LNCAP (cell line): ENCODE measurements around the gene AARSD1.

ENCODE experiments used
- TF ChIP-seq, protein P1 (sequence below): fragments of 450-650 bp; IDR thresholded peaks from 2 replicates; pipeline ENCODE4 v1.5.1; 2017; ENCODE audit warnings: mild to moderate bottlenecking

The AARSD1 gene, protein sequence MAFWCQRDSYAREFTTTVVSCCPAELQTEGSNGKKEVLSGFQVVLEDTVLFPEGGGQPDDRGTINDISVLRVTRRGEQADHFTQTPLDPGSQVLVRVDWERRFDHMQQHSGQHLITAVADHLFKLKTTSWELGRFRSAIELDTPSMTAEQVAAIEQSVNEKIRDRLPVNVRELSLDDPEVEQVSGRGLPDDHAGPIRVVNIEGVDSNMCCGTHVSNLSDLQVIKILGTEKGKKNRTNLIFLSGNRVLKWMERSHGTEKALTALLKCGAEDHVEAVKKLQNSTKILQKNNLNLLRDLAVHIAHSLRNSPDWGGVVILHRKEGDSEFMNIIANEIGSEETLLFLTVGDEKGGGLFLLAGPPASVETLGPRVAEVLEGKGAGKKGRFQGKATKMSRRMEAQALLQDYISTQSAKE

DNA sequence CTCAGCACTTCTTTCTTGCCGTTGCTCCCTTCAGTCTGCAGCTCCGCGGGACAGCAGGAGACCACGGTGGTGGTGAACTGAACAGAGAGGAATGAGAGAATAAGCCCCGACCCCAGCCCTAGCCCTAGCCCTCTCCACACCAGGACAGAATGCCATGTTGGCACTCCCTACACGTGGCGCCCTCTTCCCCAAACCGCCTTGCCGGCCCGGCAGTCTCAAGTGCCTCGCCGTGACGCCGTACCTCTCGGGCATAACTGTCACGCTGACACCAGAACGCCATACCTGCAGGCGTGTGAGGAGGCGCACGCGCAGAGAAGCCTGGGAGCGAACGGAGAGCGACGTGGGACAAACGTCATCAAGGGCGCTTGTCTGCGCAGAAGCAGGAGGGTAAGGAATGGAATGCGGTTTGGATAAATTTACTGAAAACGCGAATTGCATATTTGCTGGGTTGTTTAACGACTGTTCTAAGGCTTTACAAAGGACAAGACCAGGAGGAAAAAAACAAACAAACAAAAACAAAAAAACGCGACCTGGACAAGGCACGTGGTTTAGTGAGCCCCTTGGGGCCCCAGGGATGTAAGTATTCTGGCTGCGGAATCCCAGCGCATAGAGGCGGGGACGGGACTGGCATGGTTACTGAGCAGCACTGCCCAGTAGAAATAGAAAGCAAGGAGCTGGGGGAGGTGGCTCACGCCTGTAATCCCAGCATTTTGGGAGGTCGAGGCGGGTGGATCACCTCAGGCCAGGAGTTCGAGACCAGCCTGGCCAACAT is at the start of gene AARSD1:
Gene AARSD1, minus strand, starts transcription at position 294 of the 772 bp plus-strand sequence. Its CDS starts 14 bp downstream, at position 280.
- TF ChIP-seq, protein P1, sequence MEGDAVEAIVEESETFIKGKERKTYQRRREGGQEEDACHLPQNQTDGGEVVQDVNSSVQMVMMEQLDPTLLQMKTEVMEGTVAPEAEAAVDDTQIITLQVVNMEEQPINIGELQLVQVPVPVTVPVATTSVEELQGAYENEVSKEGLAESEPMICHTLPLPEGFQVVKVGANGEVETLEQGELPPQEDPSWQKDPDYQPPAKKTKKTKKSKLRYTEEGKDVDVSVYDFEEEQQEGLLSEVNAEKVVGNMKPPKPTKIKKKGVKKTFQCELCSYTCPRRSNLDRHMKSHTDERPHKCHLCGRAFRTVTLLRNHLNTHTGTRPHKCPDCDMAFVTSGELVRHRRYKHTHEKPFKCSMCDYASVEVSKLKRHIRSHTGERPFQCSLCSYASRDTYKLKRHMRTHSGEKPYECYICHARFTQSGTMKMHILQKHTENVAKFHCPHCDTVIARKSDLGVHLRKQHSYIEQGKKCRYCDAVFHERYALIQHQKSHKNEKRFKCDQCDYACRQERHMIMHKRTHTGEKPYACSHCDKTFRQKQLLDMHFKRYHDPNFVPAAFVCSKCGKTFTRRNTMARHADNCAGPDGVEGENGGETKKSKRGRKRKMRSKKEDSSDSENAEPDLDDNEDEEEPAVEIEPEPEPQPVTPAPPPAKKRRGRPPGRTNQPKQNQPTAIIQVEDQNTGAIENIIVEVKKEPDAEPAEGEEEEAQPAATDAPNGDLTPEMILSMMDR: no peak

DNA sequence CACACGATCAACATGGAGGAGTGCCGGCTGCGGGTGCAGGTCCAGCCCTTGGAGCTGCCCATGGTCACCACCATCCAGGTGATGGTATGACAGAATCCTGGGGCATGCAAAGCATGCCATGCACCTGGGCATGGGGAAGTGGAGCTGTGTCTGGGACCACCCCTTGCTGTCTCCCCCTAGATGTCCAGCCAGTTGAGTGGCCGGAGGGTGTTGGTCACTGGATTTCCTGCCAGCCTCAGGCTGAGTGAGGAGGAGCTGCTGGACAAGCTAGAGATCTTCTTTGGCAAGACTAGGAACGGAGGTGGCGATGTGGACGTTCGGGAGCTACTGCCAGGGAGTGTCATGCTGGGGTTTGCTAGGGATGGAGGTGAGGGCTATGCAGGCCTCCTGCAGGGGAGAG is 49.0 kb upstream of the AARSD1 start:
- TF ChIP-seq, protein P1: no peak

DNA sequence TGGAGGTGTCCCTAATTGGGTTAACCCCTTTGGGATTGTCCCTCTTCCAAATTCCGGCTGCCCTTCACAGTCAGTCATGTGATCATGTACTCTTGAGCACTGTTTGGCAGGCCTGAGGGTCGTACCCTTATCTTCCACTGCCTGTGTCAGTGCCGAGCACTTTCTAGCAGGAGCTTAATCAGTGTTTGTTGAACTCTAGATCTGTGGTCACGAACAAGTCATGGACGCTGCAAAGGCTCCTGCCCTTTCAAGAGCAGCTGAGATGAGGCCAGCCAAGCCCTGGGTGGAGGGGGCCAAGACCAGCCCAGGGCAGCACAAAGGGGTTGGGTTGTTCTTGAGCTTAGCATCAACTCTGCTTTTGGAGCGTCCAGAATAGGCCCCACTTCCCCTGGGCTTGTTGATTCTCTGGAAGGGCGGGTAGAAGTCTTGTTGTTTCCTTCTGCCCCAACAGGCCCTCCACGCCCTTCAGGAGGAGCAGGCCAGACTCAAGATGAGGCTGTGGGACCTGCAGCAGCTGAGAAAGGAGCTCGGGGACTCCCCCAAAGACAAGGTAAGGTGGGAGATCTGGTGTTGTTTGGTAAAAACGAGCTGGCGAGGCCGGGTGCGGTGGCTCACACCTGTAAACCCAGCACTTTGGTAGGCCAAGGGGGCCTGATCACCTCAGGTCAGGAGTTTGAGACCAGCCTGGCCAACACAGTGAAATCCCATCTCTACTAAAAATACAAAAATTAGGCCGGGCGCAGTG is 47.6 kb upstream of the AARSD1 start:
- TF ChIP-seq, protein P1: no peak

DNA sequence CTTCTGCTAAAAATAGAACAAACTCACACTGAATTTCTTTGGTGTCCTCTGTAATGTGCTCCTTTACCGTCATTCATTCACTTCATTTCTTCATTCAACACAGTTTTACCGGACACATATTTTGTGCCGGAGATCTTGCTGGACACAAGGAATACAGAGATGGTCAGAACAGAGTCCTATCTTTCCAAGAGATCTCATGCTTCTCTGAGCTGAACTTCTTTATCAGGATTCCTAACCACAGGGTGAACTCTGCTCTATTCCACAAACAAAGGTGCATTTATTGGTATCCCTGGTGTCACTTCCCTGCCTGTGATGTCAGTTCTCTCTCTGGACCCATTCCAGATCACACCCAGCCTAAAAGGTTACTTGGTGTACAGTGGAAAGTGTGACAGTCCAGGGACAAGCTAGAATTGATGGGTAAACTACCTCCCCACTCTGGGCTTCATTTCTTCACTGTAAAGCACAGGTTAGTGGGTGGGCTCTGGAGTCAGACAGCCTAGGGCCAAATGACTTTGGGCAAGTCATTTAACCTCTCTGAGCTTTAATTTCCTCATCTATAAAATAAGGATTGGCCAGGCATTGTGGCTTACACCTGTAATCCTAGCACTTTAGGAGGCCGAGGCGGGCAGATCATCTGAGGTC is 46.5 kb upstream of the AARSD1 start:
- TF ChIP-seq, protein P1: no peak

DNA sequence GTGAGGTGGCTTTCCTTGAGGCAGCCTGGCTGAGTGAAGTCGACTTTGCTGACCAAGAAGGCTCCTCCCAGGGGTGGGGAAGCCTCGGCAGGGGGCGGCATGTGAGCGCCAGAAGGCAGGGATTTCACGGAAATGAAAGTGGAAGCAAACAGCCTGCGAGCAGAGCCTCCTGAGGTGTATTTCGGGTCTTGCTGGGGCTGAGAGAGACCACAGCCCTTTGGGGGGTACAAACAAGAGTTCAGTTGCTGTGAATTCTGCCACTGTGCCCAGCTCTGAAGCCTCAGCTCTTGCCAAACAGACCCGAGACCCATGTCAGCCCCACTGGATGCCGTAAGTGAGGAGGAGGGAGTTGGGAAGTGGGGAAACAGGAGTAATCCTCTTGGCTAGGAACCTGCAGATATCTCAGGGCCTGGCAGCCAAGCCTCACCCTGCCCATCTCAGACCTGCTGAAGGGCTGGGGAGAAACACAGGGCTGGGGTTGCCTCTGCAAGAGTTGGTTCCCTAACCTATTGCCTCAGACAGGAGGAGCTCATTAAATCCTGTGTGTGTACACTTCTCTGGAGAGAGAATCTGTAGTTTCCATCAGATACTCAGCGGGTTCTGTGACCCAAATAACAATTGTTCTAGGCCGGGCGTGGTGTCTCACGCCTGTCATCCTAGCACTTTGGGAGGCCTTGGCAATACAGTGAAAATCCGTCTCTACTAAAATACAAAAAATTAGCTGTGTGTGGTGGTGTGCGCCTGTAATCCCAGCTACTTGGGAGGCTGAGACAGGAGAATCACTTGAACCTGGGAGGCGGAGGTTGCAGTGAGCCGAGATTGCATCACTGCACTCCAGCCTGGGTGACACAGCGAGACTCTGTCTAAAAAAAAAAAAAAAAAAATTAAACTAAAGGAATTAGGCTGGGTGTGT is 42.6 kb upstream of the AARSD1 start, which contains the start of gene IFI35:
Gene IFI35, plus strand, starts transcription at position 146 of the 913 bp plus-strand sequence. Its CDS starts 164 bp downstream, at position 310.
- TF ChIP-seq, protein P1: no peak; the same call in 1 of the 2 replicates

DNA sequence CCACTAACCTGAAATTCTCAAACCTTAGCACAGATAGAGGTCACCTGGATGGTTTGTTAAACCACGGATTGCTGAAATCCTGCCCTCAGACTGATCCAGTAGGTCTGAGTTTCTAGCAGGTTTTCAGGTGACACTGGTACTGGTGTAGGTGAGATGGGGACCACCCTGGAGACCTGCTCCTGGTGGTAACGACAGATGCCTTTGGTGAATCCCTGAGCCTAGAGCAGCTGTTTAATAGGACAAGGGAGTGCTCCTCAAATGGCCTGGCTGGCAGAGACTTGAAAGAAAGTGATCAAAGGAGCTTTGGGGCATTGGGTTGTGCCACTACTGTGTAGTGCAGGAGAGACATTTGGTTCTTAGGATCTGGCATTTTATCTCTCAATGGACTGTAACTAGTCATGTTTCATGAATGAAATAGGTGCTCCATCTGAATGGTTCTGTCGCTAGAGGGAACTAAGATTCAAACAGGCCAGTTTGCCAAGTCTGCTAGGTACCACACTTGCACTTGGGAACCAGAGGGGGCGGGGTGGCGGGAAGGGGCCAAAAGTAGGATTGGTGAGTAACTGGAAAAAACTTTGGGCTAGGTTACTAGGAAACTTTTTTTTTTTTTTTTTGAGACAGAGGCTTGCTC is 39.4 kb upstream of the AARSD1 start:
- TF ChIP-seq, protein P1: no peak
